Measurements from ENCODE around the gene PALLD. TPM values are rescaled to one million over a fixed set of nuclear protein-coding genes. Genes with fewer than 3 reads are reported as not detected.

Gene PALLD
- polyA plus RNA-seq, 3 donors: 6.1 to 11.8 (median 9.9) TPM

DNA sequence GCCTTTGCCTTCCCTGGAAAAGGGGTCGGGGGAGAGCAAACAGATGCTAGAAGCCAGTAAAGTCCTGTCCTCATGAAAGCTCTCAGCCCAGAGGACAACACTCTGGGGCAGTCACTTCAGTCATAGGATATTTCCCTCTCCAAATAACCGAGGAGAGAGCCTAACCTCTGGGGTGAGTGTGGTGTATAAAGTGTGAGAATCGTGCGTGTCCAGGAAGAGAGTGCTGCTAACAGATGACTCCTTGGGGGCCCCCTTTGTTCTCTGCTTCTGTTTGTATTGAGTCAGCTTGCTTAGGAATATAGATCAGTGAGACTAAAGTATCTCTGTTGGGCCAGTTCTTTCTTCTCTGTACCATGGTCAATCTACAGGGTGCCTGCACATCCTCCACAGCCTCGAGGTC is 247.2 kb downstream of the PALLD start:
- H3K4me3 ChIP-seq (replicated peaks in 1 of 3; ENCODE audit: low read depth in 2 of 3, low read length in 3 of 3): no peak overlapping the region
- 83% methylated on average over 3 of the region's 5 CpGs for WGBS (ENCODE audit: insufficient coverage)
- no peak for DNase-seq
- intact Hi-C loops (cut with micrococcal nuclease): no loop called here
- no peaks in the 10 kb centered on the region for H3K9me3 ChIP-seq (replicated peaks in 1 of 2; ENCODE audit: control insufficient read depth in 1 of 2, insufficient read depth in 1 of 2, low read length in 2 of 2)
- Mint-ChIP-seq H3K9me3 (peaks cover 0 to 9% (median 0%) of the 10 kb centered on the region in 7 donors), H3K4me1 (peaks cover 13% of the 10 kb centered on the region), H3K4me3 (no peak overlapping the region), H3K27ac (peak overlapping the region in 1 of 7 donors; percentile 2), H3K27me3 (ENCODE audit: low read depth in 3 of 3) (peaks cover 0 to 1% (median 0%) of the 10 kb centered on the region in 3 donors), H3K36me3 (no peaks in the 10 kb centered on the region)
- H2AFZ ChIP-seq (ENCODE audit: insufficient read depth, low read depth, low read length, poor library complexity, severe bottlenecking): no peak overlapping the region
- H3K36me3 ChIP-seq (replicated peaks in 1 of 2; ENCODE audit: control insufficient read depth in 1 of 2, insufficient read depth in 2 of 2, low read length in 2 of 2): no peaks in the 10 kb centered on the region
- no peaks in the 10 kb centered on the region for H4K20me1 ChIP-seq (ENCODE audit: insufficient read depth, low read length)
- H3K4me1 ChIP-seq (ENCODE audit: control insufficient read depth in 1 of 2, insufficient read depth in 2 of 2, low read length in 2 of 2): peaks cover 7 to 13% of the 10 kb centered on the region in 2 donors
- no peak for TF ChIP-seq CTCF (IDR thresholded peaks at IDR 0.05)
- H3K27me3 ChIP-seq (ENCODE audit: control insufficient read depth in 2 of 2, insufficient read depth in 2 of 2, low read length in 2 of 2): no peaks in the 10 kb centered on the region
- no peaks in the 10 kb centered on the region for H3K79me2 ChIP-seq (ENCODE audit: insufficient read depth, low read length)
- no peak overlapping the region for H3K9ac ChIP-seq (ENCODE audit: insufficient read depth, low read length, poor library complexity, severe bottlenecking)
- H3K4me2 ChIP-seq (replicated peaks; ENCODE audit: extremely low read depth, low read length, poor library complexity, severe bottlenecking): no peak overlapping the region
- no peak overlapping the region for H3K27ac ChIP-seq (ENCODE audit: low read depth in 1 of 2, low read length in 2 of 2)

DNA sequence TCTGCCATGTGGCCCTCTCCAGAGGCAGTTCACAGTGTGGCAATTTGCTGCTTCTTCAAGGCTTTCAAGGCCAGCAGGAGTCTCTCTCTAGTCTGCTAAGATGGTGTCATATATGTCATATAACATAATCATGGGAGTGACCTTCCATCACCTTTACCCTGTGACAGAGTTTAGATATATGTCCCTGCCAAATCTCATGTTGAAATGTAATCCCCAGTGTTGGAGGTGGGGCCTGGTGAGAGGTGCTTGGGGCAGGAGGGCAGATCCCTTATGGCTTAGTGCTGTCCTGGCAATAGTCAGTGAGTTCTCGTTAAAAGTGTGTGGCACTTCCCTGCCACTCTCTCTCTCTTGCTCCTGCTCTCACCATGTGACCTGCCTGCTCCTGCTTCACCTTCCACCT is 252.0 kb downstream of the PALLD start:
- TF ChIP-seq CTCF (IDR thresholded peaks at IDR 0.05): no peak
- Histone ChIP-seq H3K27ac (ENCODE audit: low read depth in 1 of 2, low read length in 2 of 2) (no peak overlapping the region), H3K4me1 (ENCODE audit: control insufficient read depth in 1 of 2, insufficient read depth in 2 of 2, low read length in 2 of 2) (no peaks in the 10 kb centered on the region), H3K9me3 (replicated peaks in 1 of 2; ENCODE audit: control insufficient read depth in 1 of 2, insufficient read depth in 1 of 2, low read length in 2 of 2) (no peaks in the 10 kb centered on the region), H3K4me3 (replicated peaks in 1 of 3; ENCODE audit: low read depth in 2 of 3, low read length in 3 of 3) (no peak overlapping the region), H3K36me3 (replicated peaks in 1 of 2; ENCODE audit: control insufficient read depth in 1 of 2, insufficient read depth in 2 of 2, low read length in 2 of 2) (no peaks in the 10 kb centered on the region), H3K79me2 (ENCODE audit: insufficient read depth, low read length) (no peaks in the 10 kb centered on the region), H3K4me2 (replicated peaks; ENCODE audit: extremely low read depth, low read length, poor library complexity, severe bottlenecking) (no peak overlapping the region), H3K9ac (ENCODE audit: insufficient read depth, low read length, poor library complexity, severe bottlenecking) (no peak overlapping the region), H4K20me1 (ENCODE audit: insufficient read depth, low read length) (no peaks in the 10 kb centered on the region), H2AFZ (ENCODE audit: insufficient read depth, low read depth, low read length, poor library complexity, severe bottlenecking) (no peak overlapping the region), H3K27me3 (ENCODE audit: control insufficient read depth in 2 of 2, insufficient read depth in 2 of 2, low read length in 2 of 2) (no peaks in the 10 kb centered on the region)
- Mint-ChIP-seq H3K4me1 (no peaks in the 10 kb centered on the region), H3K27ac (no peak overlapping the region), H3K36me3 (no peaks in the 10 kb centered on the region), H3K9me3 (peaks cover 0 to 9% (median 2%) of the 10 kb centered on the region in 7 donors), H3K27me3 (ENCODE audit: low read depth in 3 of 3) (no peaks in the 10 kb centered on the region), H3K4me3 (no peak overlapping the region)
- no peak for DNase-seq
- intact Hi-C loops (cut with micrococcal nuclease): no loop called here
- WGBS (ENCODE audit: insufficient coverage): 100% methylated on average over 1 of the region's 1 CpG

Data from CD14-positive monocyte (primary cell).